NCI-H2227 (cell line): Measurements from ENCODE around the gene SAMD10.
"Not testable (repeated sequence)": the region's sequence is repeated elsewhere in the genome, so short reads cannot be mapped to it uniquely, and the experiment has no call there.

Experiments
- DNase-seq: peaks from one replicate; lab custom pipeline; 2025; ENCODE audit not compliant: unreplicated experiment; lab: John Stamatoyannopoulos, UW

SAMD10 gene

GRCh38 chr20:63969838-63970713, 9.4 kb downstream of the SAMD10 start, which contains the start of gene ZNF512B:
ZNF512B (minus strand) TSS chr20:63969930; CDS start chr20:63967950, 1,980 bp downstream.
- DNase-seq, result peak; percentile 87

GRCh38 chr20:63968928-63969760, 10.3 kb downstream of the SAMD10 start:
- DNase-seq, result peak; percentile 64

- no peak for DNase-seq
Observed at GRCh38 chr20:63968136-63968927, 11.1 kb downstream of the SAMD10 start.

GRCh38 chr20:63967330-63968135, 11.9 kb downstream of the SAMD10 start:
- no peak for DNase-seq

- no peak for DNase-seq
Observed at GRCh38 chr20:63966944-63967322, 12.5 kb downstream of the SAMD10 start.

GRCh38 chr20:63966172-63966943, 13.1 kb downstream of the SAMD10 start:
- no peak for DNase-seq

- DNase-seq, result no peak
Observed at GRCh38 chr20:63964412-63964811, 15.0 kb downstream of the SAMD10 start.

GRCh38 chr20:63963784-63964301, 15.6 kb downstream of the SAMD10 start:
- DNase-seq, result no peak

GRCh38 chr20:63963348-63963741, 16.1 kb downstream of the SAMD10 start:
- DNase-seq, result no peak

GRCh38 chr20:63962426-63963347, 16.8 kb downstream of the SAMD10 start:
- DNase-seq, result no peak

- DNase-seq, result no peak
Observed at GRCh38 chr20:63961664-63962425, 17.6 kb downstream of the SAMD10 start.

GRCh38 chr20:63960654-63961621, 18.5 kb downstream of the SAMD10 start:
- not testable (repeated sequence) for DNase-seq

GRCh38 chr20:63959699-63960075, 19.8 kb downstream of the SAMD10 start:
- no peak for DNase-seq

- DNase-seq, result no peak
Observed at GRCh38 chr20:63958964-63959698, 20.3 kb downstream of the SAMD10 start.

- no peak for DNase-seq
Observed at GRCh38 chr20:63958471-63958870, 21.0 kb downstream of the SAMD10 start.
